ENCODE data around the gene NTRK1. TPM values are rescaled to one million over a fixed set of nuclear protein-coding genes. Genes with fewer than 3 reads are reported as not detected.

The NTRK1 gene
- total RNA-seq, 1 donor from 2014 or later = 49.1 TPM

GRCh38 chr1:156851779-156852417 lies 8.8 kb upstream of the NTRK1 start:
- DNase-seq (ENCODE audit: low spot score) = no peak
- no peak overlapping the region for H3K27ac Mint-ChIP-seq
- no peaks in the 10 kb centered on the region for H3K36me3 Mint-ChIP-seq (ENCODE audit: low read depth)
- no peaks in the 10 kb centered on the region for H3K9me3 Mint-ChIP-seq
- intact Hi-C loops (cut with micrococcal nuclease) = no loop called here
- H3K4me3 Mint-ChIP-seq = no peak overlapping the region
- peaks cover 19% of the 10 kb centered on the region for H3K27me3 Mint-ChIP-seq (ENCODE audit: insufficient read depth)
- peaks cover 22% of the 10 kb centered on the region for H3K4me1 Mint-ChIP-seq (ENCODE audit: low read depth)

GRCh38 chr1:156852418-156852874 lies 8.2 kb upstream of the NTRK1 start:
- no peak for DNase-seq (ENCODE audit: low spot score)
- peaks cover 16% of the 10 kb centered on the region for H3K27me3 Mint-ChIP-seq (ENCODE audit: insufficient read depth)
- no peaks in the 10 kb centered on the region for H3K36me3 Mint-ChIP-seq (ENCODE audit: low read depth)
- peaks cover 22% of the 10 kb centered on the region for H3K4me1 Mint-ChIP-seq (ENCODE audit: low read depth)
- intact Hi-C loops (cut with micrococcal nuclease) = no loop called here
- H3K27ac Mint-ChIP-seq = no peak overlapping the region
- H3K4me3 Mint-ChIP-seq = no peak overlapping the region
- no peaks in the 10 kb centered on the region for H3K9me3 Mint-ChIP-seq

GRCh38 chr1:156853761-156854160 lies 6.9 kb upstream of the NTRK1 start:
- H3K9me3 Mint-ChIP-seq = no peaks in the 10 kb centered on the region
- DNase-seq (ENCODE audit: low spot score) = no peak
- H3K36me3 Mint-ChIP-seq (ENCODE audit: low read depth) = no peaks in the 10 kb centered on the region
- H3K4me1 Mint-ChIP-seq (ENCODE audit: low read depth) = peaks cover 18% of the 10 kb centered on the region
- no peak overlapping the region for H3K27ac Mint-ChIP-seq
- no peak overlapping the region for H3K4me3 Mint-ChIP-seq
- intact Hi-C loops (cut with micrococcal nuclease) = no loop called here
- H3K27me3 Mint-ChIP-seq (ENCODE audit: insufficient read depth) = peaks cover 20% of the 10 kb centered on the region

- no peaks in the 10 kb centered on the region for H3K36me3 Mint-ChIP-seq (ENCODE audit: low read depth)
- no peaks in the 10 kb centered on the region for H3K9me3 Mint-ChIP-seq
- H3K27ac Mint-ChIP-seq = no peak overlapping the region
- no peak for DNase-seq (ENCODE audit: low spot score)
- intact Hi-C loops (cut with micrococcal nuclease) = no loop called here
- H3K27me3 Mint-ChIP-seq (ENCODE audit: insufficient read depth) = peaks cover 20% of the 10 kb centered on the region
- H3K4me1 Mint-ChIP-seq (ENCODE audit: low read depth) = peaks cover 15% of the 10 kb centered on the region
- H3K4me3 Mint-ChIP-seq = no peak overlapping the region
Observed at GRCh38 chr1:156854634-156855033, 6.0 kb upstream of the NTRK1 start.

- Mint-ChIP-seq H3K4me3 (no peak overlapping the region), H3K27me3 (ENCODE audit: insufficient read depth) (peaks cover 18% of the 10 kb centered on the region)
Observed at GRCh38 chr1:156856282-156856785, 4.3 kb upstream of the NTRK1 start.

GRCh38 chr1:156857532-156857931 lies 3.1 kb upstream of the NTRK1 start:
- H3K27me3 Mint-ChIP-seq (ENCODE audit: insufficient read depth) = peaks cover 18% of the 10 kb centered on the region
- H3K27ac Mint-ChIP-seq = no peak overlapping the region
- peaks cover 35% of the 10 kb centered on the region for H3K4me1 Mint-ChIP-seq (ENCODE audit: low read depth)
- intact Hi-C loops (cut with micrococcal nuclease) = no loop called here
- H3K9me3 Mint-ChIP-seq = no peaks in the 10 kb centered on the region
- peaks cover 4% of the 10 kb centered on the region for H3K36me3 Mint-ChIP-seq (ENCODE audit: low read depth)
- H3K4me3 Mint-ChIP-seq = no peak overlapping the region
- no peak for DNase-seq (ENCODE audit: low spot score)

More at GRCh38 chr1:156856282-156856785, 4.3 kb upstream of the NTRK1 start:
- Mint-ChIP-seq H3K36me3 (ENCODE audit: low read depth) (no peaks in the 10 kb centered on the region), H3K4me1 (ENCODE audit: low read depth) (peaks cover 24% of the 10 kb centered on the region), H3K27ac (no peak overlapping the region), H3K9me3 (no peaks in the 10 kb centered on the region)
- DNase-seq (ENCODE audit: low spot score) = no peak
- intact Hi-C loops (cut with micrococcal nuclease) = no loop called here

GRCh38 chr1:156858555-156858956 lies 2.1 kb upstream of the NTRK1 start:
- Mint-ChIP-seq H3K4me3 (peak overlapping the region; percentile 66), H3K4me1 (ENCODE audit: low read depth) (peaks cover 39% of the 10 kb centered on the region), H3K36me3 (ENCODE audit: low read depth) (peaks cover 9% of the 10 kb centered on the region), H3K9me3 (no peaks in the 10 kb centered on the region), H3K27me3 (ENCODE audit: insufficient read depth) (peaks cover 18% of the 10 kb centered on the region), H3K27ac (no peak overlapping the region)
- intact Hi-C loops (cut with micrococcal nuclease) = no loop called here
- no peak for DNase-seq (ENCODE audit: low spot score)

- Mint-ChIP-seq H3K36me3 (ENCODE audit: low read depth) (peaks cover 9% of the 10 kb centered on the region), H3K27ac (no peak within 1 kb of the TSS), H3K27me3 (ENCODE audit: insufficient read depth) (peaks cover 15% of the 10 kb centered on the region), H3K9me3 (no peaks in the 10 kb centered on the region), H3K4me1 (ENCODE audit: low read depth) (peaks cover 44% of the 10 kb centered on the region), H3K4me3 (peak within 1 kb of the TSS; percentile 88)
- no peak for DNase-seq (ENCODE audit: low spot score)
- intact Hi-C loops (cut with micrococcal nuclease) = loop anchor here (1.0 kb wide), 1 partner anchor 133 kb away; no protein-coding TSS in a partner anchor
Observed at GRCh38 chr1:156858959-156859522, 1.6 kb upstream of the NTRK1 start, which contains the start of gene INSRR. Gene INSRR, minus strand, starts transcription at chr1:156859117. Its CDS starts 496 bp downstream, at chr1:156858621.

- no peak for DNase-seq (ENCODE audit: low spot score)
- Mint-ChIP-seq H3K27me3 (ENCODE audit: insufficient read depth) (peaks cover 15% of the 10 kb centered on the region), H3K9me3 (no peaks in the 10 kb centered on the region), H3K36me3 (ENCODE audit: low read depth) (peaks cover 9% of the 10 kb centered on the region), H3K4me1 (ENCODE audit: low read depth) (peaks cover 50% of the 10 kb centered on the region), H3K4me3 (peak overlapping the region; percentile 88), H3K27ac (no peak overlapping the region)
- intact Hi-C loops (cut with micrococcal nuclease) = loop anchor here (1.0 to 5.0 kb wide), 9 partner anchors 11 to 1652 kb away; partner anchors contain the start of genes MTX1, PRCC, SH2D2A and THBS3
Observed at GRCh38 chr1:156859523-156860112, 1.0 kb upstream of the NTRK1 start.

- DNase-seq (ENCODE audit: low spot score) = peak; percentile 53
- intact Hi-C loops (cut with micrococcal nuclease) = loop anchor here (1.0 to 5.0 kb wide), 8 partner anchors 12 to 1653 kb away; partner anchors contain the start of genes MTX1, PRCC, SH2D2A and THBS3
- H3K27ac Mint-ChIP-seq = peak overlapping the region; percentile 80
- no peaks in the 10 kb centered on the region for H3K9me3 Mint-ChIP-seq
- peaks cover 10% of the 10 kb centered on the region for H3K36me3 Mint-ChIP-seq (ENCODE audit: low read depth)
- H3K4me1 Mint-ChIP-seq (ENCODE audit: low read depth) = peaks cover 56% of the 10 kb centered on the region
- H3K27me3 Mint-ChIP-seq (ENCODE audit: insufficient read depth) = peaks cover 15% of the 10 kb centered on the region
- H3K4me3 Mint-ChIP-seq = peak overlapping the region; percentile 88
Observed at GRCh38 chr1:156860113-156860627, 495 bp upstream of the NTRK1 start.

GRCh38 chr1:156862584-156862983 lies 1.9 kb downstream of the NTRK1 start:
- Mint-ChIP-seq H3K4me1 (ENCODE audit: low read depth) (peaks cover 77% of the 10 kb centered on the region), H3K27me3 (ENCODE audit: insufficient read depth) (peaks cover 10% of the 10 kb centered on the region)
- intact Hi-C loops (cut with micrococcal nuclease) = loop anchor here (2.0 to 5.0 kb wide), 2 partner anchors 58 to 1655 kb away; partner anchors contain the start of genes LRRC71, MTX1 and THBS3

GRCh38 chr1:156862997-156863599 lies 2.4 kb downstream of the NTRK1 start:
- Mint-ChIP-seq H3K27ac (peak overlapping the region; percentile 54), H3K36me3 (ENCODE audit: low read depth) (peaks cover 15% of the 10 kb centered on the region), H3K27me3 (ENCODE audit: insufficient read depth) (peaks cover 7% of the 10 kb centered on the region), H3K4me1 (ENCODE audit: low read depth) (peaks cover 82% of the 10 kb centered on the region), H3K4me3 (peak overlapping the region; percentile 81), H3K9me3 (no peaks in the 10 kb centered on the region)
- peak; percentile 8 for DNase-seq (ENCODE audit: low spot score)
- intact Hi-C loops (cut with micrococcal nuclease) = loop anchor here (2.0 to 5.0 kb wide), 2 partner anchors 58 to 1656 kb away; partner anchors contain the start of genes LRRC71, MTX1 and THBS3

More at GRCh38 chr1:156862584-156862983, 1.9 kb downstream of the NTRK1 start:
- H3K27ac Mint-ChIP-seq = peak overlapping the region; percentile 54
- H3K4me3 Mint-ChIP-seq = peak overlapping the region; percentile 81
- DNase-seq (ENCODE audit: low spot score) = no peak
- H3K36me3 Mint-ChIP-seq (ENCODE audit: low read depth) = peaks cover 12% of the 10 kb centered on the region
- H3K9me3 Mint-ChIP-seq = no peaks in the 10 kb centered on the region
